Measurements from ENCODE around the gene SH3RF3.

The SH3RF3 gene

DNA sequence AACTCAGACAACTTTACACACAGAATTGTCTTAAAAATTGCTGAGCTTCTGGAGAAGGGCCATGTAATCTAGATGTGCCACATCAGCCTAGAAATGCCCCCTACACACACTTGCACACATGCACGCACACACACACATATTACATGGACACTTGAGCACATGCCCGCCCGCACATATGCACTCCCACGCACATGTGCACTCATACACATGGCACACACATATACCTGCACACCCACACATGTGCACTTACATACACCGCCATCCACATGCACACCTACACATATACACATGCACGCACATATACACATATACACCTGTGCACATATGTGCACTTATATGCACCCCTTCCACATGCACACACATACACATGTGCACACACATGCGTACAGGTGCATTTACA lies 271.1 kb downstream of the SH3RF3 start:
- no peak for DNase-seq

- DNase-seq, result no peak
Measured at GRCh38 chr2:109401370-109401769, 272.4 kb downstream of the SH3RF3 start.

GRCh38 chr2:109402180-109402579 lies 273.2 kb downstream of the SH3RF3 start:
- no peak for DNase-seq

- DNase-seq, result no peak
Measured at GRCh38 chr2:109402980-109403840, 274.2 kb downstream of the SH3RF3 start.

GRCh38 chr2:109403841-109404201 lies 274.8 kb downstream of the SH3RF3 start:
- DNase-seq, result no peak

DNA sequence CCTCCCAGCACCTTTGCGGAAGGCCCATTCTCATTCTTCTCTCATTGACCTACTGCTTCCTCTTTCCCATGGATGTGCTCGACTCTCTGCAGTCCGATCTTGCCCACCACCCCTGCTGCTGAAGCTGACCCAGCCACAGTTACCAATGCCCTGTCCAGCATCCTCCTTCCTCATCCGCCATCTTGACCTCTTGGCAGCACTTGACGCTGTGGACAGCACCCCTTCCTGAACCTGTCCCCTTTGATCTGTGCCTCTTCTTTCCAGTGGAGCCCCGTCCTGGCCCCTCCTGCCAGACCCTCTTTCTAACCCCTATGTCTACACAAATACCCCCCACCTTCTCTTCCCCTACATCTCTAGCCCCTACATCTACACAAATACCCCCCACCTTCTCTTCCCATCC lies 275.7 kb downstream of the SH3RF3 start:
- DNase-seq, result no peak

DNA sequence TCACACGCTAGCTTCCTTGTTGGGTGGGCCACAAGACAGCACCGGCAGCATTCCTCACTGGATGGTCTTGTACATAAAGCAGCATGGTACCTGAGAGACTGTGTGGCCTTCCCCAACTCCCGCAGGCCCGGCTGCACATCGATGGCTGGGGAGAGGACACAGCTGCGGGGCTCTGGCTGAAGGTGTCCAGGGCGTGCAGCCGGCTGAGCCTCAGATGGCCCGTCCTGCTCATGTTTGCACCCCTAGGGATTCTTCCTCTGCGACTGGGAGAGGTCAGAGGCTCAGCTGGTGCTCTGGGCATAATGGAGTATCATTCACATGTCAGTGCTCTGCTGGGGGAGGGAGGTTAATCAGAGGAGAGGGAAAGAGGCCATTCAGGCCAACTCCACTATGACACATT lies 276.9 kb downstream of the SH3RF3 start:
- DNase-seq, result no peak

GRCh38 chr2:109406301-109406700 lies 277.3 kb downstream of the SH3RF3 start:
- DNase-seq, result no peak

GRCh38 chr2:109407276-109408042 lies 278.5 kb downstream of the SH3RF3 start:
- no peak for DNase-seq

DNA sequence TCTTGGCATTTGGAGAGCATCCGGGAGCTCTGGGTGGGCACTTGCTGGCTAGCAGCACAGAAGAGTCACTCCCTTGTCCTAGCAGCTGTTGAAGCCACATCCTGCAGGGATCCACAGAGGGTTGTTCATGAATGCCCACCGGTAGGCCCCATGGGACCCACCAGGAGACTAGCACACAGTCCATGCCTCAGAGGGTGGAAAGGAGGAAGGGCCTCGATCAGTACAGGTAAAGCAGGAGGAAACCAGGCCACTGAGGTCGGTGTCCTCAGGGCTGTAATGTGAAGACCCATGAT lies 279.0 kb downstream of the SH3RF3 start:
- DNase-seq, result no peak

DNA sequence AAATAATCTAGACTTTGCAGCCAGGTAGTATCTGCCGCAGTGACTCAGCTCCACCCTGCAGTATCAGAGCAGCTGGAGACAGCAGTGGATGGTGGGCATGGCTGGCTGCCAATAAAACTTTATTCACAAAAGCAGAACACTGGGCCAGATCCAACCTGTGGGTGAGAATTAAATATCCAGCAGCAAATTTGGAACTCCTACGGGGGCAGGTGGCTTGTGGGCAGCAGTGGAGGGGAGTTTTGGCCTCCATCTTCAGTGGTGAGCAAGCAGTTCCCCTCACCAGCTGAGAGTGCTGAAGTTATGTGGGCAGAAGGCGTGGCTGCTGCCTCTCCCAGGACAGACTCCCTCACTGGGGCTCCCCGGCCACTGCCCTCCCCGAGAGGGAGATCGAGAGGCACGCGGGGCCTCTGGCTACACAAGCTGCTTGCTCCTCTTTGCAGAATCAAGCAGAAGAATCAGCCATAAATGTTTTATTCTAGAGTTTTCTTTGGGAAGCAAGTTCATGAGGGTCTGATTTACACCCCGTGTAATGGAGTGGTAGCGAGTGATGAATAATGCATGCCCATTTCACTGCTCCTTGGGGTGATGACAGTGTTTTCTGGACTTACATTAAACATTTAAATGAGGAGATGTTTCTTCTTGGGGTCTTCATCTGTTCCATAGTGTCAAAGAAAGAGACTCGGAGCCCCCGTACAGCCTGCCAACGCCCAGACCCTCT lies 280.5 kb downstream of the SH3RF3 start:
- no peak for DNase-seq

DNA sequence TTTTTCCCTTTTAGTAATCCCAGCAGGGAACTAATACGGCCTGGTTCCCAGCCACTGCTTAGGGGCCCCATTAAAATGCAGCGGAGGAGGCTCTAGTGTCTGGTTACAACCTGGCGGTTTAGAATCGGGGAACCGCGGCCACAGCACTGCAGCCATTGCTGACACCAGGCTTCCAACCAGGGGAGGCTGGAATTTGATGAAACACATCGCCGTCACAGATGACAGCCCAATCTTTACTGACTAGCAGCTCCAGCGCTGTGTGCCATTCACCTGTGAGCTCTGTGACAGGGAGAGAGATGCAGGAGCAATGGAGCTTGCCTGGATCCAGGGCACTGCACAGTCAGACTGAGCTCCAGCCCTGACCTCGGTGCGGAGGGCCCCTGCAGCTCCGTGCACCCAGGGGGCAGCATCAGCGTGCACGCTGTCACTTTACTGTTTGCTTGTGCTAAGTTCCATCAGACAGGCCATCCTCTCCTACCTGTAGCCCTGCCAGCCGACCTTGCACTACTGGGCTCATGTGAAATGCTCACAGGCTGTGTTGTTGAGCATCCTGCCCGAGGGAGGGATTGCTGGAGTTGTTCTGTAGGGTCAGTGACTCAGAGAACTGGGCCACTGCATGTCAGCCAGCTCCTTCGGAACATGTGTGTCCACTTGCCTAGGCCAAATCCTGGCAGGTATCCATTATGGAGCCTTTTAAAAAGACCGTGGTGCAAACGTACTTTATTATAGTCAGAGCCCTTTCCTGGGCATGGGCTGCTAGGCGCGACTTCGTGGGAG lies 281.2 kb downstream of the SH3RF3 start:
- no peak for DNase-seq

DNA sequence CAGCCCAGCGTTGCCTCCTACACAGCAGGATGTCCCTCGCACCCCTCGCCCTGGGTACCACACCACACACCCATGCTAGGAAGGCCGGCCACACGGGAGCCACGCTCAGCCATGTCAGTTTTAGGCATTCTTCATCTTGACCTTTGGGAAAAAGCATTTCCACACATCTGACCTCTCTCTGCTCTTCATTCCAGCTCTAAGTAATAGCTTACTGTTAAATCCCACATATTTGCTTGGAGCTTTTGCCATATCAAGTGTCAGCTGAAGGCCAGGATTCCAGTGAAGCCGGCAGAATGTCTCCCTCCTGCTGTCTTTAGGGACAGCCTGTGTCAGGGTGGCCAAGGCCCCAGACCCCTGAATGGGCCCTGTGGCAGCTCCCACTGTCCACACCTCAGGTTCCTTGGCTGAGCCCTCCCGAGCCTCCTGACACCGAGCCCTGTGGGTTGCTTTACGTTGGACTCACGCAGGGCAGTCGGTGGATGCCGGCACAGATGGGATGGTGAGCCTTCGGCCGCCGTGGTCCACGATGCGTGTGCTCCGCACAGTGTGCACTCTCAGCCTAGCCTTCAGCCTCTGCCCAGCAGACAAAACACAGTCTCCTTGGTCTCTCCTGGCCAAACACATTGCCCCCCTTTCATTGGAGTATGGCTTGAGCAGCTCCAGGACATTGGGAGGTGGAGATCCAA lies 282.8 kb downstream of the SH3RF3 start:
- DNase-seq, result no peak

DNA sequence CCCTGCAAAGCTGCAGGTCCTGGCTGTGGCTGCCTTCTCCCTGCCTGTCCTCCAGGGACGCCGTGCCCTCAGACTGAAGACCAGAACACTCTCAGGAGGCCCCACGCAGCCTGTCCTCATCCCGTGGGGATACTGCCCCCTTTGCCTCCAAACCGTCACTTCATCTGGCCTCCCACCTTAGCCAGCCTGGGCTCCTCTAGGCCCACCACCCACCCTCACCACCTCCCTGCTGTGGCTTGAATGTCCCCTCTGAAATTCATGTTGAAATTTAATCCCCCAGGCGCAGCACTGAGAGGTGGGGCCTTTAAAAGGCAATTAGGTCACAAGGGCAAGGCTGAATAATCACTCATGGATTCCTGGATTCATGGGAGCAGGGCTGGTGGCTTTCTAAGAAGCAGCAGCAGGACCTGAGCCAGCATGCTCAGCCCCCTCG lies 286.6 kb downstream of the SH3RF3 start:
- DNase-seq, result no peak

DNA sequence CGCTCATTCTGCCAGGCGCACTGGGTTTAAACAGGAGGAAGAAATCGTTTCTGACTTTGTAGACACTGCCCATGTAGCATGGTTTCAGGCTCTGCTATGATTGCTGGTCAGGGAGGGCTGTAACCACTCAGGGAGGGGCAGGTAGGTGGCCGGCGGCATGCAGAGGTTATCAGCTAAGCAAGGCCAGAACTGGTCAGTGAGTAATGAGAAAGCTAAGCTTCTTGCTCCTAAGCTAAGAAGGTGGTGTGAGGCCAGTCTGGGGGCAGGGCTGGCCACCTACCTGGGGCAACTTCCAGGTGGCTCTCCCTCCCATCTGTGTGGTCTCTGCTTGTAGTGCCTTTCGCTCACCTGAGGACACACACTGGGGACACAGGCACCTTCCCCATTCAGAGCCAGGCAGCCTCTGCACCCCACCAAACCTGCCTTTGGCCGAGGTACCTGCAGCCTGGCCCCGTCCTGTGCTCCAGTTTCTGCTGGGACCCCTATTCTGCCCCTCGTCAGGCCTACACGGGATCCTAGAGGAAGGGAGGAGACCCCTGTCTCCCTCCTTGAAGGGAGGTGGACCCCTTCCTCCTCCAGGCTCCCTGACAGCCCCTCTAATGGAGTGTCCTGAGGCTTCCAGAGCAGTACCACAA lies 288.8 kb downstream of the SH3RF3 start:
- no peak for DNase-seq

DNA sequence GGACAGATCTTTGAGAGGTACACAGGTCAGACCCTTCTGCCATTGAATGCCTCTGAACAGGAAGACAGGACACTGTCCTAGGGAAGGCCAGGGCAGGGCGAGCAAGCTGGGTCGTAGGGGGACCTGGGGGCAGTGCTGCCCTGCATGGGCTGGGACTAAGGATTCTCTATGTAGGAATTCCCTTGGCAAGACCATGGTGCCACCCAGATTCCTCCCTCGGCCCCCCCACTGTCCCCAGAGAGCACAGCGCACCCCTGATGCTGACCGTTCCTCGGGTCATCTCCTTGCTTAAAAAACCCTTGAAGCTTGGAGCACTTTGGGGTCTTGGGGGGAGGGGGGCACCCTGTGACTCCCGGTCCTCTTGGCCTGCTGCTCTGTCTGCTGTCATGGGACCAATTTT lies 289.7 kb downstream of the SH3RF3 start:
- no peak for DNase-seq

GRCh38 chr2:109419171-109419756 lies 290.3 kb downstream of the SH3RF3 start:
- no peak for DNase-seq

- no peak for DNase-seq
Measured at GRCh38 chr2:109419960-109420370, 291.0 kb downstream of the SH3RF3 start.

GRCh38 chr2:109421101-109421500 lies 292.1 kb downstream of the SH3RF3 start:
- DNase-seq, result no peak

GRCh38 chr2:109421642-109422041 lies 292.6 kb downstream of the SH3RF3 start:
- DNase-seq, result no peak

DNA sequence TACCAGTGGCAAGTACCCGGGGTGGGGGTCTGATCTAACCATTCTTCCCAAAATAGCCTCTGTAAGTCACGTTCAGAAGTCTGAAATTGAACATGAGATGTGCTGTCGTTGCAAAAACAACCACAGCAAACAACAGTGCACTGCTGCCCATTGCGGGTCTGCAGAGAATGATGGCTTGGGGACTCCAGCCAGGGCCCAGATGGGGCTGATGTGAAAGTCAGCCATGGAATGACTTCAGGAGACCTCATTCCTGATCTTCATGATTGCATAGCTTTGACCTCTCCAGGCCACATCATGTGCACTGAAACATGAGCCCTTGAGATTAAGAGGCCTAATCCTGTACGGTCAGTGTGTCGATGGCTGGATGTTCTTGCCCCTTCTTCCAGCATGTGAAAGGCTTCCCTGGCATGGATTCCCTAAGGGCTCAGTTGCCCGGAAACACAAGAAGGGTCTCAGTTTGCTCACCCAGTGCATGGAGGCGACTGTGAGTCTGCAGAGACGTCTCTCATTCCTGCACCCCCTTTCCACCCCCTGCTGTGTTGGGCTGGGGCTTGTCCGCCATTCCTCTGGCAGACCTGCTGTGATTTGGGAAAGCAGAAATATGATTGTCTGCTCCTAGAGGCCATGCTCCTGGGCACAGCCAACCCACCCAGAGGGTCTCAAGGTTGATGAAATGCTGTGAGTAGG lies 293.2 kb downstream of the SH3RF3 start:
- no peak for DNase-seq
